Spleen (tissue), 7 donors: ENCODE data around the gene GRIA2.

ENCODE experiments used
- CTCF ChIP-seq, 11 experiments: fragments of 200-600 bp in 7 of 11; fragments of 450-650 bp in 4 of 11; sonication (generic) in 4 of 11; IDR thresholded peaks in 8 of 11; conservative IDR thresholded peaks in 3 of 11; 1 replicate in 7 of 11; 2 replicates in 4 of 11; pipeline versions ENCODE4 v1.4.0 to v1.8.0; 2016 to 2021; ENCODE audit warnings: antibody characterized with exemption in 11 of 11, inconsistent platforms in 4 of 11, mild to moderate bottlenecking in 1 of 11
- POLR2A ChIP-seq, 3 donors: fragments of 450-650 bp; IDR thresholded peaks; one replicate each; pipeline ENCODE4 v1.5.1; 2017; ENCODE audit warnings: antibody characterized with exemption in 3 of 3, mild to moderate bottlenecking in 1 of 3
- POLR2AphosphoS5 ChIP-seq, 3 donors: sonication (generic); formaldehyde crosslinking; IDR thresholded peaks; one replicate each; pipeline ENCODE4 v1.5.1; 2017; ENCODE audit warnings: antibody characterized with exemption in 3 of 3
- donor health status: DM: no; HTN: no; CAD: no; lungs with moderate emphysema.
- donor health status: DM: no; HTN: no; CAD: no.
- donor health status: DM: no; HTN: no; CAD: no.

- TF ChIP-seq CTCF (IDR thresholded peaks at IDR 0.05 in 8 of 11, conservative IDR thresholded peaks at IDR 0.05 in 3 of 11) (no peak), POLR2AphosphoS5 (IDR thresholded peaks at IDR 0.05) (no peak), POLR2A (IDR thresholded peaks at IDR 0.05) (no peak)
Observed at GRCh38 chr4:157304769-157305168, 84.2 kb downstream of the GRIA2 start.
